Measurements from ENCODE around the gene SCNN1B.

- no peak for TF ChIP-seq POLR2AphosphoS5 (IDR thresholded peaks at IDR 0.05)
- no peak for TF ChIP-seq CTCF (IDR thresholded peaks at IDR 0.05)
- TF ChIP-seq POLR2A (IDR thresholded peaks at IDR 0.05): no peak
- TF ChIP-seq EP300 (IDR thresholded peaks at IDR 0.05): no peak
Measured at GRCh38 chr16:23362460-23363317, 60.6 kb downstream of the SCNN1B start.

All from gastroesophageal sphincter (tissue), 3 donors.